ENCODE measurements around the gene LGALS7.
"Not testable (repeated sequence)": the region's sequence is repeated elsewhere in the genome, so short reads cannot be mapped to it uniquely, and the experiment has no call there.

The LGALS7 gene

DNA sequence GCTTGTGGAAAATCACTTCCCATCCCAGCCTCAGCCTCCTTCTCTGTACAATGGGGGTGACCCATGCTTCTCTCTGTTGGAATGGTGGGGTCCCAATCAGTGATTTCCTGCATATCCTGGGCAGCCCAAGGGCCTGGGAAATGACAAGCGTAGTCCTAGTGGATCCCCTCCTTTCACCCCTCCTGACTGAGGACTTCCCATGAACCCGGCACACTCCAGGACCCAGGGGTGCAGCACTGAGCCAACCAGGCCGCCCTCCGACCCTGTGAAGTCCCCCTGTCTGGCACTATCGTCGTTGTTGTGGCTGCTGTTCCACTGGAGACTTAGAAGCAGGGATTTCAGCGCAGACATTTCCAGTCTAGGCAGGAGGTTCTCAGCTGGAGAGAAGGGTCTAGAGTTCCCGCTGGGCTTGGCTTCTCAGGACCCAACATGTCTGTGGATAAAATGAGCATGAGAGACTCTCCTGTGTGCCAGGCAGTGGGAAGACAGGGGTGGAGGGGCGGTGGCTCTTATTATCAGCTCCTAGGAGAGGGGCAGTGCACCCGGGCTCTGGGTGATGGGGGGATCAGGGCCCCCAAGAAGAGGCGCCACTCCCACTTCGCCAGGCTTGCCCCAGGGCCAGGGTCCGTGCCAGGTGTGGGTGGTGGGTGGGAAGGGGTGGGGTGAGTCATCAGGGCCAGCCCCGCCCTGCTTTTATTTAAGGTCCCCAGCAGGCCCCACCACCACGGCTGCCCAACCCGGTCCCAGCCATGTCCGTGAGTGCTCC lies 15.3 kb upstream of the LGALS7 start, which contains the start of gene LGALS7B:
TSS of gene LGALS7B (plus strand) at position 723 of the 766 bp plus-strand sequence. CDS start at position 750, 27 bp downstream.
- no peaks in the 10 kb centered on the region for H3K9me3 Mint-ChIP-seq
- H3K27ac Mint-ChIP-seq = no peak within 1 kb of the TSS
- no peaks in the 10 kb centered on the region for H3K27me3 Mint-ChIP-seq
- H3K4me1 Mint-ChIP-seq = peaks cover 4% of the 10 kb centered on the region
- H3K4me3 Mint-ChIP-seq = no peak within 1 kb of the TSS
- no peaks in the 10 kb centered on the region for H3K36me3 Mint-ChIP-seq

DNA sequence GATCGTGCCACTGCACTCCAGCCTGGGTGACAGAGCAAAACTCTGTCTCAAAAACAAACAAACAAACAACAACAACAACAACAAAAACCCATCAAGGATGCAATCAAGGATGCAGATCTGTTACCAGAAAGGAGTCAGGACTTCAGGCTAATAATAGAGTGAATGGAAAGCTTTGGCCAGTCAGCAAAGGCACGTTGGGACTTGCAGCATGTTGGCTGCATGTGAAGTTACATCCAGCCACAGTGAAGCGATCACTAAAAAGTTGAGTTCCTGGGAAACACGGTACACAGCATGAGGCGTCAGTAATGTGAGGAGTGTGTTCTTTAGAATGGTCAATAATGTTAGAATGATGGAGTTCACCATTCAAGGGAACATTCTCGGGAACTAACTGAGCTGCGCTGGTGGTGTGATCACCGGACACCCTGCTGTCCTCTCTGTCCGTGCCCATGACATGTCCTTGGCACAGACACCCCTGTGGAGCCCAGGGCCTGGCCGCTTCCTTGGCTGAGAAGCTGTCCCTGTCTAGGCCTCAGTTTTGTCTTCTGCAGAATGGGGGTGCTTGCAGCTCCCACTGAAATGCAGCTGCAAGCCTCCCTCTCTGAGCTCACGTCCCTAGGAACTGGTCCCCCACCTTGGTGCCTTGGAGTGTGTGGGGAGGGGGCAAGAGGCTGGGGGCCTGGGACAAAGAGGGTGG lies 13.4 kb upstream of the LGALS7 start:
- H3K4me1 Mint-ChIP-seq = no peaks in the 10 kb centered on the region
- H3K27ac Mint-ChIP-seq = no peak overlapping the region
- no peaks in the 10 kb centered on the region for H3K36me3 Mint-ChIP-seq
- H3K27me3 Mint-ChIP-seq = no peaks in the 10 kb centered on the region
- H3K9me3 Mint-ChIP-seq = no peaks in the 10 kb centered on the region
- no peak overlapping the region for H3K4me3 Mint-ChIP-seq

DNA sequence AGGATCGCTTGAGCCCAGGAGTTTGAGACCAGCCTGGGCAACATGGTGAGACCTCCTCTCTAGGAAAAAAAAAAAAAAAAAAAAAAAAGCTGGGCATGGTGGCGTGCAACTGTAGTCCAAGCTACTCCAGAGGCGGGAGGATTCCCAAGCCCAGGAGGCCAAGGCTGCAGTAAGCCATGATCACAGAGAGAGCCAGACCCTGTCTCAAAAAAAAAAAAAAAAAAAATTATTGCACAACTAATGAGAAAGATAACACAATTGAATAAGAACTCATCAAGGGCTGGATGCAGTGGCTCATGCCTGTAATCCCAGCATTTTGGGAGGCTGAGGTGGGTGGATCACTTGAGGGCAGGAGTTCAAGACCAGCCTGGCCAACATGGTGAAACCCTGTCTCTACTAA lies 12.7 kb upstream of the LGALS7 start:
- H3K27ac Mint-ChIP-seq, H3K36me3 Mint-ChIP-seq: not testable (repeated sequence)

DNA sequence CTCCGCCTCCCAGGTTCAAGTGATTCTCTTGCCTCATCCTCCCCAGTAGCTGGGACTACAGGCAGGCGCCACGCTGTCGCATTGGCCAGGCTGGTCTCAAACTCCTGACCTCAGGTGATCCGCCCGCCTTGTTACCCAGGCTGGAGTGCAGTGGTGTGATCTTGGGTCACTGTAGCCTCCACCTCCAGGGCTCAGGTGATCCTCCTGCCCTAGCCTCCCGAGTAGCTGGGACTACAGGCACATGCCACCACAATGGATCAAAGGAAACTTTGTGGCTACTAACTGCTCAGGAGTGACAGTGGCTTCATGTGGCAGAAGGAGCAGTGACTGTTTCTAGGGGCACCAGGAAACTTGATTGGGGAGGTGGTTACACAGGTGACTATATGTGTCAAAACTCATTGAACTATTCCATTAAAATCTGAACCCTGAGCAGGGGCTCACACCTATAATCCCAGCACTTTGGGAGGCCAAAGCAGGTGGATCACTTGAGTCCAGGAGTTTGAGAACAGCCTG lies 11.9 kb upstream of the LGALS7 start:
- Mint-ChIP-seq H3K4me3 (no peak overlapping the region), H3K4me1 (no peaks in the 10 kb centered on the region), H3K27ac (no peak overlapping the region), H3K9me3 (no peaks in the 10 kb centered on the region), H3K36me3 (no peaks in the 10 kb centered on the region), H3K27me3 (no peaks in the 10 kb centered on the region)

More for the DNA sequence above, 12.7 kb upstream of the LGALS7 start:
- not testable (repeated sequence) for H3K4me1 Mint-ChIP-seq, H3K27me3 Mint-ChIP-seq, H3K4me3 Mint-ChIP-seq, H3K9me3 Mint-ChIP-seq

DNA sequence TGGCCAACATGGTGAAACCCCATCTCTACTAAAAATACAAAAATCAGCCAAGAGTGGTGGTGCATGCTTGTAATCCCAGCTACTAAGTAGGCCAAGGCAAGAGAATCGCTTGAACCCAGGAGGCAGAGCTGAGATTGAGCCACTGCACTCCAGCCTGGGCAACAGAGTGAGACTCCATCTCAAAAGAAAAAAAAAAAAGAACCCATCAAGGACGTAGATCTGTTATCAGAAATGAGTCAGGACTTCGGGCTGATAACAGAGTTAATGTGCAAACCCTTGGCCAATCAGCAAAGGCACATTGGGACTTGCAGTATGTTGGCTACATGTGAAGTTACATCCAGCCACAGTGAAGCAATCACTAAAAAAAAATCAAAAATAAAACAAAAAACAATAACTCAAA lies 10.9 kb upstream of the LGALS7 start:
- Mint-ChIP-seq H3K36me3 (no peaks in the 10 kb centered on the region), H3K9me3 (no peaks in the 10 kb centered on the region), H3K4me3 (no peak overlapping the region), H3K27me3 (no peaks in the 10 kb centered on the region), H3K27ac (no peak overlapping the region), H3K4me1 (no peaks in the 10 kb centered on the region)

DNA sequence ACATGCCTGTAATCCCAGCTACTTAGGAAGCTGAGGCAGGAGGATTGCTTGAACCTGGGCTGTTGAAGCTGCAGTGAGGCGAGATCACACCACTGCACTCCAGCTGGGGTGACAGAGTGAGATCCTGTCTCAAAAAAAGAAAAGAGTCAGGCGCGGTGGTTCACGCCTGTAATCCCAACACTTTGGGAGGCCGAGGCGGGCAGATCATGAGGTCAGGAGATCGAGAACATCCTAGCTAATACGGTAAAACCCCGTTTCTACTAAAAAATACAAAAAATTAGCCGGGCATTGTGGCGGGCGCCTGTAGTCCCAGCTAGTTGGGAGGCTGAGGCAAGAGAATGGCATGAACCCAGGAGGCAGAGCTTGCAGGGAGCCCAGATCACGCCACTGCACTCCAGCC lies 8.9 kb upstream of the LGALS7 start:
- not testable (repeated sequence) for H3K36me3 Mint-ChIP-seq, H3K4me1 Mint-ChIP-seq, H3K27me3 Mint-ChIP-seq, H3K4me3 Mint-ChIP-seq, H3K27ac Mint-ChIP-seq, H3K9me3 Mint-ChIP-seq

DNA sequence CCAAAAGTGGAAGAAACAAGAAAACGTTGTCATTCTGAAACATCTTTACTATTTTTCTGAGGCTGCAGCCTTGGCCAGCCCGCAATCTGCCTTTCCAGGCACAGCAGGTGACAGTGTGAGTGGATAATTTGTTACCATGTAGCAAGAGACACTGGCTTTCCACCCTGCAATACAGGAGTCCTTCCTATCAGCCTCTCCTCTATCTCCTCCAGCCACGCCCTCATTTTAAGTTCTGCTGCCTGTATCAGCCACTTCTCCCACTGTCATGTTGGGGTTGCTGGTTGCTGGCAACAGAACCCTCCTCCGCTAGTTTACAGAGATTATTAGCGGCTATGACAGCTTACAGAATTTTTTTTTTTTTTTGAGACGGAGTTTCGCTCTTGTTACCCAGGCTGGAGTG lies 7.7 kb upstream of the LGALS7 start:
- Mint-ChIP-seq H3K27ac (no peak overlapping the region), H3K4me3 (no peak overlapping the region), H3K36me3 (no peaks in the 10 kb centered on the region), H3K9me3 (no peaks in the 10 kb centered on the region), H3K27me3 (peaks cover 1% of the 10 kb centered on the region), H3K4me1 (no peaks in the 10 kb centered on the region)

DNA sequence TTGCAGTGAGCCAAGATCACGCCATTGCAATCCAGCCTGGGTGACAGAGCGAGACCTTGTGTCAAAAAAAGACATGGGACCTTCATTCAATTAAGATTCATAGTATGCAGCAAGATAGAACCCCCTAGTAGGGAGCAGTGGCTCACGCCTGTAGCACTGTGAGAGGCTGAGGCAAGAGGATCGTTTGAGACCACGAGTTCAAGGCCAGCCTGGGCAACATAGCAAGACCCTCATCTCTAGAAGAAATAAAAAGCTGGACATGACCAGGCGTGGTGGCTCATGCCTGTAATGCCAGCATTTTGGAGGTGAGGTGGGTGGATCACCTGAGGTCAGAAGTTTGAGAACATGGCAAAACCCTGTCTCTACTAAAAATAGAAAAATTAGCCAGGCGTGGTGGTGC lies 7.1 kb upstream of the LGALS7 start:
- H3K9me3 Mint-ChIP-seq = no peaks in the 10 kb centered on the region
- no peak overlapping the region for H3K4me3 Mint-ChIP-seq
- H3K4me1 Mint-ChIP-seq = no peaks in the 10 kb centered on the region
- H3K36me3 Mint-ChIP-seq = no peaks in the 10 kb centered on the region
- H3K27me3 Mint-ChIP-seq = peaks cover 1% of the 10 kb centered on the region
- H3K27ac Mint-ChIP-seq = no peak overlapping the region

DNA sequence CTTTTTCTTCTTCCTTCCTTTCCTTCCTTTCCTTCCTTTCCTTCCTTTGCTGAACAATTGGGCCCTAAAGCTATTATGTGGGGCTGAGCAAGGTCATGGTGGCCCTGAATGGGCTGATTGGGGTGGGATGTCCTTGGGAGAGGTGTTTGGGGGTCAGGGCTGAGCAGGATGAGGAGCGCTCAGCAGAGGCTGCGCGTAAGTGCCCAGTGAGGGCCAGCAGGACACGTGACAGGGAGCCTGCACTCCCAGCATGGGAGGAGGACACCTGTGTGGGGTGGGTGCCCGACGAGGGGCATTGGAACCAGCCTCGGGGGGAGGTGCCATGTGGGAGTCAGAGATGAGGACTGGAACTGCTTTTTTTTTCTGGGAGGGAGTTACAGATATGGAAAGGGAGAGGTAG lies 5.4 kb upstream of the LGALS7 start:
- Mint-ChIP-seq H3K4me3 (no peak overlapping the region), H3K27ac (no peak overlapping the region), H3K4me1 (no peaks in the 10 kb centered on the region), H3K27me3 (peaks cover 1% of the 10 kb centered on the region), H3K36me3 (no peaks in the 10 kb centered on the region), H3K9me3 (no peaks in the 10 kb centered on the region)

DNA sequence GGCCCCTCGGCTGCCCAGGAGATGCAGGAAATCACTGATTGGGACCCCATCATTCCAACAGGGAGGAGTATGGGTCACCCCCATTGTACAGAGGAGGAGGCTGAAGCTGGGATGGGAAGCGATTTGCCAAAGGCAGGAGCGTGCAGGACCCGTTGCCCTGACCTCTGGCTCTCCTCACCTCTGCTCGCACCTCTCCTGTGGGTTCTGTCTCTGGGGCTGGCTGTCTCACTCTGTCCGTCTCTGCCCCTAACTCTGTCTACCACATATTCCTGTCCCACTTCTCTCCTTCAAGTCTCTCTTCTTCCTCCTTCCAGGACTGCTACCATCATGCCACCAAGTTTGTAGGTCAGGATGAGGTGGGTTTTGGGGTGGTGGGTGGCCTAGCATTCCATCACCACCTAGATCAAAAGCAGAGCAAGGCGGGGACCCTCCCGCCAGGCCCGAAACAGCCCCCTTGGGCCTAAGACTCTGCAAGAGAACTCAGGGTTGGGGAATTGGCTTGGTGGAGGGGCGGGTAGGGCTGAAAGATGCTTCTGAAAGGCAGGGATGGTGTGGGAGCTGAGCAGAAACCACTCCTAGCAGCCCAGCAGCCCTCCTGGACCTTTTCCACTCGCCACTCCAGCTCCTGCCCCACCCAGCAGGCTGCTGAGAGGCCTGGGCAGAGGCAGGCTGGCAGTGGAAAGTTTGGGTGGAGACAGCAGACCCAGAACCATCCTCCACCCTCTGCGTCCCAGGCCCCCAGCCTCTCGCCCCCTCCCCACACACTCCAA lies 1.0 kb upstream of the LGALS7 start:
- H3K4me3 Mint-ChIP-seq = no peak overlapping the region
- H3K36me3 Mint-ChIP-seq = no peaks in the 10 kb centered on the region
- peak overlapping the region; percentile 33 for H3K27ac Mint-ChIP-seq

DNA sequence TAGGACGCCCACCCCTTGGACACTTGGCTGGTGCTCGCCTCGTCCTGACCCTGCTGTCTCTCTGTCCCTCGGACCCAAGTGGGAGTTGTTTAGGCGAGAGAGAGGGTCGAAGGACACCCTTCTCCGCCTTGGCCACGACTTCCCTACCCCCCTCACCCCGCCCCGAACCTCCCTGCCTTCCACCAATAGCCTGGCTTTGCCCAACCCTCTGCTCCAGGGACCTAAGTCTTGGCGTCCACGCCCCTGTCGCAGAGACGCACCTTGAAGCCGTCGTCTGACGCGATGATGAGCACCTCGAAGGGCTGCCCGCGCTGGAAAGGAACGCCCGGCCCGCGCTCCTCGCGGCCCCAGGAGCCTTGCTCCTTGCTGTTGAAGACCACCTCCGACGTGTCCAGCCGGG lies 1.7 kb downstream of the LGALS7 start:
- H3K27me3 Mint-ChIP-seq, H3K4me1 Mint-ChIP-seq, H3K9me3 Mint-ChIP-seq: not testable (repeated sequence)

More for the DNA sequence above, 1.0 kb upstream of the LGALS7 start:
- Mint-ChIP-seq H3K9me3 (no peaks in the 10 kb centered on the region), H3K27me3 (peaks cover 1% of the 10 kb centered on the region), H3K4me1 (peaks cover 3% of the 10 kb centered on the region)

DNA sequence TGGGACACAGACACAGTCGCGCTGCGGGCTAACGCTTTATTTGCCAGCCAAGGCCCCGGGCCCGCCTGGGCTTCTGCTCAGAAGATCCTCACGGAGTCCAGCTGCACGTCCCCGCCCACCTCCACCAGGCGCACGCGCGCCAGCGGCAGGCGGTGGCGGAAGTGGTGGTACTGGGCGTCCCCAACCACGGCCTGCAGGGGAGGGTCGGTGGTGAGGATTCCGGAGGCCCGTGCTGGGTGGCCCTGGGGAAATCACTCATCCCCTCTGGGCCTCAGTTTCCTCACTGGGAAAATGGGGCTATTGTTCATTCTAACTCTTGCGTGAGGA lies 2.4 kb downstream of the LGALS7 start:
- not testable (repeated sequence) for H3K27ac Mint-ChIP-seq, H3K9me3 Mint-ChIP-seq, H3K4me1 Mint-ChIP-seq, H3K27me3 Mint-ChIP-seq, H3K4me3 Mint-ChIP-seq, H3K36me3 Mint-ChIP-seq

More for the DNA sequence above, 1.7 kb downstream of the LGALS7 start:
- not testable (repeated sequence) for H3K4me3 Mint-ChIP-seq, H3K36me3 Mint-ChIP-seq, H3K27ac Mint-ChIP-seq

DNA sequence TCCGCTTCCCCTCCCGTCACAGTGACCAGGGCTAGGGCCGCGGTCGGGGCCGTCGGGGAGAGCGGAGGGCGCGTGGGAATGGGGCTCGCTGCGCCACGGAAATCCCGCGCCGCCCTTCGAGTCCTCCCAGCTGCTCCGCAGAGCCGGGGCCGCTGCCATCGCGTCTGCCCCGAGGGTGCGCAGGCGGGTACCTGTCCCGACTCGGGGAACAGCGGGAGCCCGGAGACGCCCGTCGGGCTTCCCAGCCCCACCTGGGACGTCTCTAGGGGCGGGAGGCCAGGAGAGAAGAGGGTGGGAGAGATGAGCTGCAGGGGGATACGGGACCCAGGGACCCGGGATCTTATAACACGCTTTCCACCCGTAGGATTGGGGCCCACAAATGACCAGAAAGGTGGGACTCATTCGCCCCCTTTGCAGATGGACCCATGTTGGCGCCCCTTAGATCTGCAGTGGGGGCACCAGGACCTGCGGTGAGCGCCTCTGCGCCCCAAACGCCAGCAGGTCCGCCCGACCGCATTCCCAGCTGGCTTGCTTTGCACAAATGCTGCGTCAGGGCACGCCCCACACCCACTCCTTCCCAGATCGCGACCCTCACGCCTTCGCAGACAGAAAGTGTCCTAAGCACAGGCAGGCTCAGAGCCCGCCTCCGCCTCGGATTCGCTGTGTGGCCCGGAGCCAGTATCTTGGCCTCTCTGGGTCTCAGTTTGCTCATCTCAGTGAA lies 2.9 kb downstream of the LGALS7 start:
- not testable (repeated sequence) for H3K4me3 Mint-ChIP-seq, H3K9me3 Mint-ChIP-seq, H3K27ac Mint-ChIP-seq, H3K27me3 Mint-ChIP-seq, H3K36me3 Mint-ChIP-seq, H3K4me1 Mint-ChIP-seq

DNA sequence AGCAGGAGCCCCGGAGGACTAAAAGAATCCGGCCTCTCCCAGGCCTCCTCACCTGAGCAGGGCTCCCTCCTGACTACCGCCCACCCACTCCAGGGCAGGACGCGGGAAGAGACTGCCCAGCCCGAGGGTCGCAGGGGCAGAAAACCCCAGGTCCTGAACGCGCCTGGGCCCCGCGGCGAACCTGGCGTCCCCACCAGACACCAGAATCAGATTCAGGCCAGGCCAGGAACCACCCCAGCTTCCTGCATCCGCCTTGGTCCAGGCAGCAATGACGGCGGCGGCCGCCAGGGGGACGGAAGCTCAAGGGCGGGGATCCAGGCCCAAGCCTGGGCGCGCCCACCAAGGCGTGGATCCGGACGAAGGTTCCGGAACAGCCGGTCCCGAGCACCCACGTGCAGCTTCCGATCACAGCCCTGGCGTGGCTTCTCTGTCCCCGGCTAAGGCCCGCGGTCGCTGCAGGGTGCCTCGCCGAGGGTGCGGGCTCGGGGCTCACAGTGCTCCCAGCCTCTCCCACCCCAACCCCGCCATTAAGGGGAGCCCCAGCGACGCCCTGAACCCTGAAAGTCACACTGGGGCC lies 3.6 kb downstream of the LGALS7 start:
- Mint-ChIP-seq H3K27ac (peak overlapping the region; percentile 59), H3K4me3 (peak overlapping the region; percentile 69), H3K27me3 (no peaks in the 10 kb centered on the region), H3K4me1 (peaks cover 6% of the 10 kb centered on the region), H3K36me3 (no peaks in the 10 kb centered on the region), H3K9me3 (no peaks in the 10 kb centered on the region)
